Hepatocyte (in vitro differentiated cells): ENCODE results near the gene PLAC8. TPM values are rescaled to one million over a fixed set of nuclear protein-coding genes. Genes with fewer than 3 reads are reported as not detected.
"Not testable (repeated sequence)": the region's sequence is repeated elsewhere in the genome, so short reads cannot be mapped to it uniquely, and the experiment has no call there.

ENCODE experiments used
- DNase-seq: peaks from one replicate; pipeline ENCODE4 v3.0.0-alpha.2; 2016; ENCODE audit warnings: low spot score
- H2AFZ ChIP-seq: fragments of 200-600 bp; sonication (generic); 2 replicates; pipeline ENCODE4 v1.6.0; 2016; ENCODE audit warnings: antibody characterized with exemption, mild to moderate bottlenecking
- H3K27ac ChIP-seq: fragments of 200-600 bp; sonication (generic); 2 replicates; pipeline ENCODE4 v1.5.1; 2016; ENCODE audit warnings: mild to moderate bottlenecking
- H3K27me3 ChIP-seq: fragments of 200-600 bp; sonication (generic); 2 replicates; pipeline ENCODE4 v1.6.1; 2016
- H3K36me3 ChIP-seq: fragments of 200-600 bp; sonication (generic); replicated peaks from 2 replicates; pipeline ENCODE4 v1.5.1; 2016; ENCODE audit warnings: low read depth; ENCODE audit not compliant: insufficient read depth
- H3K4me1 ChIP-seq: fragments of 200-600 bp; sonication (generic); 2 replicates; pipeline ENCODE4 v1.5.1; 2016; ENCODE audit warnings: mild to moderate bottlenecking, moderate library complexity; ENCODE audit not compliant: insufficient read depth
- H3K4me2 ChIP-seq: fragments of 200-600 bp; sonication (generic); 2 replicates; pipeline ENCODE4 v1.6.0; 2016
- H3K4me3 ChIP-seq: fragments of 200-600 bp; sonication (generic); 2 replicates; pipeline ENCODE4 v1.5.1; 2016; ENCODE audit warnings: mild to moderate bottlenecking
- H3K79me2 ChIP-seq: fragments of 200-600 bp; sonication (generic); 2 replicates; pipeline ENCODE4 v1.6.0; 2017; ENCODE audit warnings: mild to moderate bottlenecking
- H3K9me2 ChIP-seq: fragments of 200-600 bp; sonication (generic); replicated peaks from 2 replicates; pipeline ENCODE4 v1.6.0; 2017; ENCODE audit warnings: mild to moderate bottlenecking; ENCODE audit not compliant: insufficient read depth
- H3K9me3 ChIP-seq: fragments of 200-600 bp; sonication (generic); 2 replicates; pipeline ENCODE4 v1.5.1; 2016; ENCODE audit warnings: low read depth, mild to moderate bottlenecking
- H4K20me1 ChIP-seq: fragments of 200-600 bp; sonication (generic); 2 replicates; pipeline ENCODE4 v1.6.0; 2016; ENCODE audit warnings: mild to moderate bottlenecking; ENCODE audit not compliant: insufficient read depth, poor library complexity, severe bottlenecking
- EZH2 ChIP-seq: fragments of 200-600 bp; sonication (generic); IDR thresholded peaks from 2 replicates; pipeline ENCODE4 v1.6.1; 2016; ENCODE audit warnings: antibody characterized with exemption, mild to moderate bottlenecking, borderline replicate concordance
- EZH2phosphoT487 ChIP-seq: fragments of 200-600 bp; sonication (generic); IDR thresholded peaks from one replicate; pipeline ENCODE4 v1.6.1; 2018; ENCODE audit warnings: antibody characterized with exemption, mild to moderate bottlenecking, low read depth, moderate library complexity; ENCODE audit not compliant: unreplicated experiment, severe bottlenecking
- WGBS: methylation state at CpG from one replicate; pipeline ENCODE4 v1.1.6; 2016; ENCODE audit warnings: low lambda C conversion rate; ENCODE audit errors: missing lambda C conversion rate; 5-methylcytosine and 5-hydroxymethylcytosine counted together
- polyA plus RNA-seq: library from polyadenylated mRNA; unstranded; fragments of >200 nt; fragmentation: Nextera tagmentation; extraction: Ambion mirVana; gene quantifications from 2 replicates; pipeline ENCODE4 v1.2.1, GENCODE V29; 2016
- total RNA-seq: library from RNA; depleted of rRNA; stranded (reverse); fragments of >200 nt; gene quantifications from 2 replicates; pipeline ENCODE4 v1.2.3, GENCODE V29; 2014
- TF ChIP-seq, protein P1 (sequence below): fragments of 200-600 bp; sonication (generic); IDR thresholded peaks from 2 replicates; pipeline ENCODE4 v1.5.1; 2016; ENCODE audit warnings: antibody characterized with exemption, mild to moderate bottlenecking; ENCODE audit not compliant: poor library complexity

PLAC8 gene
- total and polyA plus RNA-seq, 2 experiments from 2014 or later, result 14.2 to 16.6 TPM

DNA sequence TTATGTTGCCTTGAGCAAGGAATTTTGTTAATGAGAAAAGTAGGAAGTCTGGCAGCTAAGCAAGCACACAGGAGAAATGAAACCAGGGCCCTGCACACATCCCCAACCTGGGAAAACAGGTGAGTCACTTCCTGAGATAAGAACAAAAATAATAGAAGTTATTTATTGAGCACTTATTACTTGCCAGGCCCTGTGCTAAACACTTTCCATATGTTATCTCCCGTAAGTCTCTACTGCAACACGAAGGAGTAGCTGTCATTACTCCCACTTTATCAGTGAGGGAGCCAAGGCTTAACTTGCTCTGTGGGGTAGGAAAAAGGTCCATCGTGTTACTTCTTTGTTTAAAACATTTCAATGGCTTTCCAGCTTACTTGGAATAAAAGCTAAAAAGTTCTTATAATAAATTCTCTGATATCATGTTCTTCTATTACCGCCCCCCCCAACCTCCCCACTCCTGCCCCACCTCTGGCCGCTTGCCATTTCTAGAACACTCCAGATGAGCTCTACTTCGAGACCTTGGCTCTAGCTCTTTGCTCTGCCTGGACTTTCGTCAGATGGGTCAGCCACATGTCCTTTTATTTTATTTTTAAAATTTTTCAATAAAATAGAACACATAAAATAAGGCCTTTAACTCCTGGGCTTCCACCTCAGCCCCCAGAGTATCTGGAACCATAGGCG lies 36.3 kb upstream of the PLAC8 start:
- H3K9me3 ChIP-seq, result no peaks in the 10 kb centered on the region
- H3K4me2 ChIP-seq, result peak overlapping the region; percentile 22
- H3K9me2 ChIP-seq, result no peaks in the 10 kb centered on the region
- no peaks in the 10 kb centered on the region for H3K79me2 ChIP-seq
- no peak overlapping the region for H2AFZ ChIP-seq
- no peaks in the 10 kb centered on the region for H3K27me3 ChIP-seq
- H3K36me3 ChIP-seq, result no peaks in the 10 kb centered on the region
- no peaks in the 10 kb centered on the region for H3K4me1 ChIP-seq
- no peak for TF ChIP-seq EZH2phosphoT487
- TF ChIP-seq EZH2, result no peak
- TF ChIP-seq, protein P1, sequence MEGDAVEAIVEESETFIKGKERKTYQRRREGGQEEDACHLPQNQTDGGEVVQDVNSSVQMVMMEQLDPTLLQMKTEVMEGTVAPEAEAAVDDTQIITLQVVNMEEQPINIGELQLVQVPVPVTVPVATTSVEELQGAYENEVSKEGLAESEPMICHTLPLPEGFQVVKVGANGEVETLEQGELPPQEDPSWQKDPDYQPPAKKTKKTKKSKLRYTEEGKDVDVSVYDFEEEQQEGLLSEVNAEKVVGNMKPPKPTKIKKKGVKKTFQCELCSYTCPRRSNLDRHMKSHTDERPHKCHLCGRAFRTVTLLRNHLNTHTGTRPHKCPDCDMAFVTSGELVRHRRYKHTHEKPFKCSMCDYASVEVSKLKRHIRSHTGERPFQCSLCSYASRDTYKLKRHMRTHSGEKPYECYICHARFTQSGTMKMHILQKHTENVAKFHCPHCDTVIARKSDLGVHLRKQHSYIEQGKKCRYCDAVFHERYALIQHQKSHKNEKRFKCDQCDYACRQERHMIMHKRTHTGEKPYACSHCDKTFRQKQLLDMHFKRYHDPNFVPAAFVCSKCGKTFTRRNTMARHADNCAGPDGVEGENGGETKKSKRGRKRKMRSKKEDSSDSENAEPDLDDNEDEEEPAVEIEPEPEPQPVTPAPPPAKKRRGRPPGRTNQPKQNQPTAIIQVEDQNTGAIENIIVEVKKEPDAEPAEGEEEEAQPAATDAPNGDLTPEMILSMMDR, result no peak
- peak; percentile 35 for DNase-seq
- no peaks in the 10 kb centered on the region for H4K20me1 ChIP-seq
- H3K4me3 ChIP-seq, result no peak overlapping the region
- 65% methylated on average over 8 of the region's 8 CpGs for WGBS
- peak overlapping the region; percentile 79 for H3K27ac ChIP-seq

DNA sequence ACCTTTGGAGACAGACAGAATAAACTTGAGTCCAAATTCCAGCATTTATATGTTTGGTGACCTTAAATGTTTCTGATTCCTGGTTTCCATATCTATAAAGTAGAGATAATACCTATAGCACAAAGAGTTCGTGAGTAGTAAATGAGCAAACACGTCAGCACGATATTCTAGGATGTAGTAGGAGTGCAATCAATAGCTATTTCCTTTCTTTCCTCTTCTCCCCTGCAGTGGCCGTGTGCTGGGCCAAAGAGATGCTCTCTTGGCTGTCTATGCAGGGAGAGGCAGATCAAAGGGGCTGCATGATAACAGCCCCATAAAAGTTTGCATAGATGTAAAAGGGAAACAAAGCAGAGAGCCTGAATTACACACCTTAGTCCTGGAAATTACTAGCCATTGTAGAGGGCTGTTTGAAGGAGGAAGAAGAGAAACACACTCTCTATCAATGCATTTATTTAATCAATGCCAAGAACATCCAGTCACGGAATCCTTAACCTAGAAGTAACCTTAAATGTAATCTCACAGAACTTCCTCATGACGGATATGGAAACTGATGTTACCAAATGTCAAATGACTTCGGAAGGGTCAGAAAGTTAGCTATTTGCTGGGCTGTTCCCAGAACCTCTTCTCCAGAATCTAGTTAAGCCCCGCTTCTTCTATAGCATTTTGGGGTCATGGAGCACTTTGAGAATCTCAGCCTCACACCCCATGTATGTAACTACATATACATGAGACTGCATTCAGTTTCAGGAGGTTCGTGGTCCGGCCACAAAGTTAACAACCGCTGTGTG lies 35.5 kb upstream of the PLAC8 start:
- WGBS, result 59% methylated on average over 11 of the region's 11 CpGs
- Histone ChIP-seq H3K27ac (peak overlapping the region; percentile 79), H3K4me3 (no peak overlapping the region), H3K79me2 (no peaks in the 10 kb centered on the region), H3K36me3 (no peaks in the 10 kb centered on the region), H3K9me2 (no peaks in the 10 kb centered on the region), H3K4me2 (peak overlapping the region; percentile 22), H3K27me3 (no peaks in the 10 kb centered on the region), H3K9me3 (no peaks in the 10 kb centered on the region), H4K20me1 (no peaks in the 10 kb centered on the region), H3K4me1 (no peaks in the 10 kb centered on the region), H2AFZ (no peak overlapping the region)
- TF ChIP-seq, protein P1, result no peak
- TF ChIP-seq EZH2phosphoT487 (no peak), EZH2 (no peak)
- DNase-seq, result no peak

DNA sequence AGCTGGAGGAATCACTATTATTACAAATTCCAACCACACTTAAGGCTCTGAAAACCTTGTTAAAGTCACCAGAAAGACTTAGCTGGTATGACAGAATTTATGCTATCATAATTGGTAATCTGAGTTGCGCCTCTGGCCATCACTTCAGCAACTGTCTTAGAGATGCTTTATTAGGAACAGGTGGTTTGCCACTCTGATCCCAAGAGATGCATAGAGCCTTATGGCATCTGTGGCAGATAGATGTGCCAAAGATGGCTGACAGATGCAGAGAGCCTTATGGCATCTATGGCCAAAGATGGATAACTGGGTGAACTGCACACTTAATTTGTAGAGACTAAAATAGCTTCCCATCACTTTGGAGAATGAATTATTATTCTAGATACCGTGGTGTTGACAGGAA lies 32.3 kb upstream of the PLAC8 start:
- H3K27ac ChIP-seq, result no peak overlapping the region
- no peaks in the 10 kb centered on the region for H3K79me2 ChIP-seq
- no peak overlapping the region for H3K4me3 ChIP-seq
- TF ChIP-seq EZH2 (no peak), EZH2phosphoT487 (no peak)
- TF ChIP-seq, protein P1, result no peak
- H3K9me3 ChIP-seq, result no peaks in the 10 kb centered on the region
- 92% methylated on average over 2 of the region's 2 CpGs for WGBS
- H4K20me1 ChIP-seq, result no peaks in the 10 kb centered on the region
- no peaks in the 10 kb centered on the region for H3K9me2 ChIP-seq
- H2AFZ ChIP-seq, result no peak overlapping the region
- H3K4me2 ChIP-seq, result no peak overlapping the region
- no peaks in the 10 kb centered on the region for H3K36me3 ChIP-seq
- DNase-seq, result no peak
- no peaks in the 10 kb centered on the region for H3K27me3 ChIP-seq
- no peaks in the 10 kb centered on the region for H3K4me1 ChIP-seq

DNA sequence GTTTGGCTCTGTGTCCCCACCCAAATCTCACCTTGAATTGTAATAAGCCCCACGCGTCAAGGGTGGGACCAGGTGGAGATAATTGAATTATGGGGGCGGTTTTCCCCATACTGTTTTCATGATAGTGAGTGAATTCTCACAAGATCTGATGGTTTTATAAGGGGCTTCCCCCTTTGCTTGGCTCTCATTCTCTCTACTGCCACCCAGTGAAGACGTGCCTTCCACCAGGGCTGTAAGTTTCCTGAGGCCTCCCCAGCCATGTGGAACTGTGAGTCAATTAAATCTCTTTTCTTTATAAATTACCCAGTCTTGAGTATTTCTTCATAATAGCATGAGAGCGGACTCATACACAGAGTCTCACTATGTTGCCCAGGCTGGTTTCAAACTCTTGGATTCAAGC lies 31.2 kb upstream of the PLAC8 start:
- not testable (repeated sequence) for H3K27me3 ChIP-seq, H3K4me3 ChIP-seq, H3K4me1 ChIP-seq, H3K27ac ChIP-seq, DNase-seq, H3K4me2 ChIP-seq, H4K20me1 ChIP-seq, H3K9me3 ChIP-seq, H2AFZ ChIP-seq, H3K36me3 ChIP-seq, H3K79me2 ChIP-seq, H3K9me2 ChIP-seq
- WGBS, result 78% methylated on average over 5 of the region's 5 CpGs
